ENCODE results near the gene MACIR.

- TF ChIP-seq CTCF (IDR thresholded peaks at IDR 0.05; ENCODE audit: extremely low read depth in 1 of 2, insufficient read depth in 1 of 2, low read depth in 1 of 2, low read length in 2 of 2), result no peak
- no peak for TF ChIP-seq POLR2AphosphoS5 (IDR thresholded peaks at IDR 0.05; ENCODE audit: insufficient read depth, low read depth, low read length)
- TF ChIP-seq MAX (IDR thresholded peaks at IDR 0.05; ENCODE audit: insufficient read depth, insufficient read length), result no peak
- no peak for TF ChIP-seq POLR2A (IDR thresholded peaks at IDR 0.05; ENCODE audit: low read depth, low read length)
- no peak for TF ChIP-seq EZH2 (IDR thresholded peaks at IDR 0.05; ENCODE audit: borderline replicate concordance, low read depth, low read length, severe bottlenecking)
- TF ChIP-seq FOS (IDR thresholded peaks at IDR 0.05; ENCODE audit: borderline replicate concordance, insufficient read depth, low read length), result no peak
- TF ChIP-seq MYC (IDR thresholded peaks at IDR 0.05; ENCODE audit: low read depth, low read length), result no peak
- TF ChIP-seq JUN (IDR thresholded peaks at IDR 0.05; ENCODE audit: borderline replicate concordance, insufficient read depth, insufficient read length, low read depth), result no peak
Observed at GRCh38 chr5:103298117-103298516, 39.6 kb downstream of the MACIR start.
